ENCODE measurements around the gene MRM3. TPM values are rescaled to one million over a fixed set of nuclear protein-coding genes. Genes with fewer than 3 reads are reported as not detected.

Gene MRM3
- total RNA-seq, 4 donors from 2014 or later = 1.00 to 13.4 (median 12.5) TPM; not detected in 1

DNA sequence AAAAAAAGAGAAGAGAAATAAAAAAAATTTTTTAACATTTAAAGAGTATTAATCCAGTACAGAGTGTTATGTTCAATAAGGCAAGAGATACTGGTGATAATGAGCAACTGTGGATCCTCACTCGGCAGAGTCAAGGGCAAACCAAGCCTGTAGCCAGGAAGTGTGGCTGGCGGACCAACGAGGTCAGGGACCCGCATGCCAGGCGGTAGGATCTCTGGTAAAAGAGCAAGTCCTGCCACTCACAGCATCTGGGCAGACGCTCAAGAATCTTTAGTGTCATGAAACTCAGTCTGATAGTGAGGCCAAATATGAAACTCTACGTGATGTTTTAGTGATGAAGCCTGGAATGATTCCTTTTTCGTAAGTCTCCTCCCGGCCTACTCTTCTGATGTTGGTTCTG lies 21.8 kb upstream of the MRM3 start:
- 82 to 100% methylated on average over 3 to 9 of the region's 9 CpGs for WGBS, 2 donors (ENCODE audit: low coverage in 1 of 2)
- TF ChIP-seq, protein P1, sequence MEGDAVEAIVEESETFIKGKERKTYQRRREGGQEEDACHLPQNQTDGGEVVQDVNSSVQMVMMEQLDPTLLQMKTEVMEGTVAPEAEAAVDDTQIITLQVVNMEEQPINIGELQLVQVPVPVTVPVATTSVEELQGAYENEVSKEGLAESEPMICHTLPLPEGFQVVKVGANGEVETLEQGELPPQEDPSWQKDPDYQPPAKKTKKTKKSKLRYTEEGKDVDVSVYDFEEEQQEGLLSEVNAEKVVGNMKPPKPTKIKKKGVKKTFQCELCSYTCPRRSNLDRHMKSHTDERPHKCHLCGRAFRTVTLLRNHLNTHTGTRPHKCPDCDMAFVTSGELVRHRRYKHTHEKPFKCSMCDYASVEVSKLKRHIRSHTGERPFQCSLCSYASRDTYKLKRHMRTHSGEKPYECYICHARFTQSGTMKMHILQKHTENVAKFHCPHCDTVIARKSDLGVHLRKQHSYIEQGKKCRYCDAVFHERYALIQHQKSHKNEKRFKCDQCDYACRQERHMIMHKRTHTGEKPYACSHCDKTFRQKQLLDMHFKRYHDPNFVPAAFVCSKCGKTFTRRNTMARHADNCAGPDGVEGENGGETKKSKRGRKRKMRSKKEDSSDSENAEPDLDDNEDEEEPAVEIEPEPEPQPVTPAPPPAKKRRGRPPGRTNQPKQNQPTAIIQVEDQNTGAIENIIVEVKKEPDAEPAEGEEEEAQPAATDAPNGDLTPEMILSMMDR (IDR thresholded peaks at IDR 0.05) = no peak
- TF ChIP-seq POLR2AphosphoS5 (IDR thresholded peaks at IDR 0.05) (no peak), POLR2A (IDR thresholded peaks at IDR 0.05) (no peak), EP300 (IDR thresholded peaks at IDR 0.05; ENCODE audit: low read depth) (no peak)
- intact Hi-C loops (cut with DNase I; ENCODE audit: low total_unique reads) = no loop called here
- Histone ChIP-seq H3K27ac (no peak overlapping the region), H3K4me1 (no peaks in the 10 kb centered on the region), H3K4me3 (no peak overlapping the region), H3K27me3 (no peaks in the 10 kb centered on the region), H3K9me3 (no peaks in the 10 kb centered on the region), H3K36me3 (peaks cover 0 to 34% (median 8%) of the 10 kb centered on the region in 4 donors)
- in situ Hi-C loops (cut with MboI; ENCODE audit: low pct_ligation_motif_present in 1 of 4, low pct_unique_long_range_greater_than_20kb in 1 of 4, low sequenced_read_pairs in 3 of 4) = no loop called here
- DNase-seq = no peak

DNA sequence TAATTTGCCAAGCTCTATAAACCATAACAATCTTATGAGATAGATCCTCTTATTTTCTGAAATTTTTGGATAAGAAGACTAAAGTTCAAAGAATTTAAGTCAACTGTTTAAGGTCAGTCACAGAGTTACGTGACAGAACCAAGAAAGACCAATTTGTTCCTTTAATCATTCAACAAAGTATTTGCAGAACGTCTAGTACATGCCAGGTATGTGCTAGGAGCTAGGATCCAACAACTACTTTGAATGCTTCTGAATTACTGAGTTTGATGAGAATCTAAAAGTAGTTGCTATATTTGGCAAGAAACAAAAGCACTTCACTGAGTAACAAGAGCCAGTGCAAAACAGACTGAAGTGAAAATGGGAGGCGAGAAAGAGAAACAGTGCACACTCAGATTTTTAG lies 15.1 kb upstream of the MRM3 start:
- in situ Hi-C loops (cut with MboI; ENCODE audit: low pct_ligation_motif_present in 1 of 4, low pct_unique_long_range_greater_than_20kb in 1 of 4, low sequenced_read_pairs in 3 of 4) (no loop called here), intact Hi-C loops (cut with DNase I; ENCODE audit: low total_unique reads) (no loop called here)
- Histone ChIP-seq H3K27me3 (no peaks in the 10 kb centered on the region), H3K4me1 (no peaks in the 10 kb centered on the region), H3K9me3 (no peaks in the 10 kb centered on the region), H3K27ac (no peak overlapping the region), H3K4me3 (no peak overlapping the region), H3K36me3 (peaks cover 0 to 63% (median 15%) of the 10 kb centered on the region in 4 donors)
- DNase-seq = no peak
- TF ChIP-seq POLR2AphosphoS5 (IDR thresholded peaks at IDR 0.05) = no peak
- TF ChIP-seq POLR2A (IDR thresholded peaks at IDR 0.05) = no peak
- no peak for TF ChIP-seq EP300 (IDR thresholded peaks at IDR 0.05; ENCODE audit: low read depth)
- TF ChIP-seq, protein P1 (IDR thresholded peaks at IDR 0.05) = no peak
- 72 to 87% methylated on average over 3 of the region's 3 CpGs for WGBS, 2 donors (ENCODE audit: low coverage in 1 of 2)

DNA sequence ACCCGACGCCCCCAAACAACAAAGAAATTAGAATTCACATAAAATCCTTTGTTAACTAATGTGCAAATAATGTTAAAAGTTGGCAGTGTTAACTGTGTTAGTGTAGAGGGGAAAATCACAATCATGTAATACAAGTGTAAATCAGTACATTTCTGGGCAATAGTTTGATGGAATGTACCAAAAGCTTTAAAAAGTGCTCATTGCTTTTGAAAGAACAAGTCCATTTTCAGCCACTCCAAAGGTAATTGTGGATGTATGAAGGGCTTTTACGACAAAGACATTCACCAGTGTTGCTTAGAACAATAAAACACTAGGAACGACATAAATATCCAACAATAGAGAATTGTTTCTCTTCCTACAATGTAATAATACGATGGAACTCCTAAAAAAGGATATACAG lies 9.1 kb upstream of the MRM3 start:
- intact Hi-C loops (cut with DNase I; ENCODE audit: low total_unique reads) = no loop called here
- H3K27me3 ChIP-seq = no peaks in the 10 kb centered on the region
- no peak overlapping the region for H3K4me3 ChIP-seq
- DNase-seq = no peak
- H3K36me3 ChIP-seq = peaks cover 0 to 72% (median 28%) of the 10 kb centered on the region in 4 donors
- H3K4me1 ChIP-seq = no peaks in the 10 kb centered on the region
- TF ChIP-seq POLR2AphosphoS5 (IDR thresholded peaks at IDR 0.05) = no peak
- no peak for TF ChIP-seq POLR2A (IDR thresholded peaks at IDR 0.05)
- TF ChIP-seq, protein P1 (IDR thresholded peaks at IDR 0.05) = no peak
- no peak for TF ChIP-seq EP300 (IDR thresholded peaks at IDR 0.05; ENCODE audit: low read depth)
- in situ Hi-C loops (cut with MboI; ENCODE audit: low pct_ligation_motif_present in 1 of 4, low pct_unique_long_range_greater_than_20kb in 1 of 4, low sequenced_read_pairs in 3 of 4) = no loop called here
- 73 to 77% methylated on average over 5 of the region's 5 CpGs for WGBS, 2 donors (ENCODE audit: low coverage in 1 of 2)
- no peak overlapping the region for H3K27ac ChIP-seq
- no peaks in the 10 kb centered on the region for H3K9me3 ChIP-seq

DNA sequence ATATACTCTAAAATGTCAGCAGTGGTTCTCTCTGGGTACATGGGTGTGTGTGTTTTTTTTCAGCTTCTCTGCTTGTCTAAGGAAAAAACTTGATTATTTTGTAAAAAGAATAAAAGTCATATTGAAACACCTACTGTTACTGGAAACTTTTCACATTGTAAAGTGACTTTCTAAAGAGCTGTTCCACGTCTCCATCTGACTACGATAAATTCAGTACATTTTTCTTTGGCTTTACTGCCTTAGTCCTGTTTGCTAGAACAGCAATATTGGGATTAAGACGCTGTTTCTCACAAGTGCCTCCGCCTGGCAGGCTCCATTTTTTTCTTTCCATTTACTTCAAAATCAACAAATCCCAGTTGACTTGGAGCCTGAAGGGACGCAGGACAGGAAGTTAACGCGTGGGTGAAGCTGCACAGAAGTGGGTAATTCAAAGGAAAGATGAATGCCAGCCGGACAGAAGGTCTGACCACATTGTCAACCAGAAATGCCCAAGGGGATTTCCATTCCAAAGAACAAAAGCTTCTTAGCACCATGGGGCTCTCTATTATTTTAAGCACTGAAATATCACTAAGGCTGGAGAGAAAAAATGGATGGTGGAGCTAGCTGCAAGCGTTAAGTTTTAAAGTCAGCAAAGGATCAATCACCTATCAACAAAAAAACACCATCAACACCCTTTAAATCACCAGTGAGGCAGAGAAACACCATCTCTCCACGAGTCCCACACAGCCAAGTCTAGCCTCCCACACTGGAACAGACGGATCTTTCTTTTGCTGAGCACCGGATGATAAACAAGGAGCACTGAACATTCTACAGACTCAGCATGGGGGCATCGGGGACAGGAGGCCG lies 8.5 kb upstream of the MRM3 start:
- in situ Hi-C loops (cut with MboI; ENCODE audit: low pct_ligation_motif_present in 1 of 4, low pct_unique_long_range_greater_than_20kb in 1 of 4, low sequenced_read_pairs in 3 of 4) (no loop called here), intact Hi-C loops (cut with DNase I; ENCODE audit: low total_unique reads) (no loop called here)
- Histone ChIP-seq H3K36me3 (peaks cover 0 to 75% (median 30%) of the 10 kb centered on the region in 4 donors), H3K9me3 (no peaks in the 10 kb centered on the region), H3K27me3 (no peaks in the 10 kb centered on the region), H3K4me3 (no peak overlapping the region), H3K4me1 (no peaks in the 10 kb centered on the region), H3K27ac (no peak overlapping the region)
- WGBS, 2 donors (ENCODE audit: low coverage in 1 of 2) = 73 to 85% methylated on average over 8 to 14 of the region's 14 CpGs
- TF ChIP-seq EP300 (IDR thresholded peaks at IDR 0.05; ENCODE audit: low read depth) = no peak
- TF ChIP-seq POLR2AphosphoS5 (IDR thresholded peaks at IDR 0.05) = no peak
- no peak for TF ChIP-seq POLR2A (IDR thresholded peaks at IDR 0.05)
- TF ChIP-seq, protein P1 (IDR thresholded peaks at IDR 0.05) = no peak
- no peak for DNase-seq

Data from transverse colon (tissue), 4 donors.